Measurements from ENCODE around the gene OR5H15. TPM values are rescaled to one million over a fixed set of nuclear protein-coding genes. Genes with fewer than 3 reads are reported as not detected.
"Not testable (repeated sequence)": the region's sequence is repeated elsewhere in the genome, so short reads cannot be mapped to it uniquely, and the experiment has no call there.

The OR5H15 gene
- total RNA-seq, 1 donor from 2014 or later: not detected

GRCh38 chr3:98182196-98182595 is 15.7 kb downstream of the OR5H15 start:
- DNase-seq (no peak), ATAC-seq (ENCODE audit: low read depth) (no peak)
- ChIA-PET CTCF (no interaction called here), POLR2A (no interaction called here)
- no peak overlapping the region for H3K4me3 Mint-ChIP-seq
- H3K9me3 Mint-ChIP-seq: no peaks in the 10 kb centered on the region
- intact Hi-C loops (cut with micrococcal nuclease): no loop called here
- no peaks in the 10 kb centered on the region for H3K27me3 Mint-ChIP-seq
- no peaks in the 10 kb centered on the region for H3K36me3 Mint-ChIP-seq (ENCODE audit: low read depth)
- no peak for TF ChIP-seq CTCF (IDR thresholded peaks at IDR 0.05)
- H3K4me1 Mint-ChIP-seq: no peaks in the 10 kb centered on the region
- no peak overlapping the region for H3K27ac Mint-ChIP-seq

- TF ChIP-seq CTCF (IDR thresholded peaks at IDR 0.05): no peak
- no peak for DNase-seq
- H3K4me3 Mint-ChIP-seq: no peak overlapping the region
- no peaks in the 10 kb centered on the region for H3K36me3 Mint-ChIP-seq (ENCODE audit: low read depth)
- intact Hi-C loops (cut with micrococcal nuclease): loop anchor here (5.0 kb wide), 1 partner anchor 627 kb away; no protein-coding TSS in a partner anchor
- no peak overlapping the region for H3K27ac Mint-ChIP-seq
- CTCF ChIA-PET: no interaction called here
- POLR2A ChIA-PET: no interaction called here
- peaks cover 2% of the 10 kb centered on the region for H3K4me1 Mint-ChIP-seq
- no peak for ATAC-seq (ENCODE audit: low read depth)
- H3K9me3 Mint-ChIP-seq: no peaks in the 10 kb centered on the region
- no peaks in the 10 kb centered on the region for H3K27me3 Mint-ChIP-seq
These were observed 18.7 kb downstream of the OR5H15 start for GRCh38 chr3:98185180-98185579.

GRCh38 chr3:98188545-98188944 is 22.0 kb downstream of the OR5H15 start:
- CTCF ChIA-PET: no interaction called here
- POLR2A ChIA-PET: no interaction called here

GRCh38 chr3:98190911-98191310 is 24.4 kb downstream of the OR5H15 start:
- H3K4me3 Mint-ChIP-seq; H3K4me1 Mint-ChIP-seq; intact Hi-C loops (cut with micrococcal nuclease); ATAC-seq (ENCODE audit: low read depth); H3K27ac Mint-ChIP-seq; H3K36me3 Mint-ChIP-seq (ENCODE audit: low read depth); POLR2A ChIA-PET; H3K27me3 Mint-ChIP-seq; DNase-seq; H3K9me3 Mint-ChIP-seq; CTCF ChIA-PET: not testable (repeated sequence)

More at GRCh38 chr3:98188545-98188944, 22.0 kb downstream of the OR5H15 start:
- no peak overlapping the region for H3K27ac Mint-ChIP-seq
- TF ChIP-seq CTCF (IDR thresholded peaks at IDR 0.05): no peak
- ATAC-seq (ENCODE audit: low read depth): peak; percentile 80
- H3K4me1 Mint-ChIP-seq: peaks cover 2% of the 10 kb centered on the region
- peaks cover 3% of the 10 kb centered on the region for H3K9me3 Mint-ChIP-seq
- no peaks in the 10 kb centered on the region for H3K36me3 Mint-ChIP-seq (ENCODE audit: low read depth)
- intact Hi-C loops (cut with micrococcal nuclease): loop anchor here (5.0 kb wide), 1 partner anchor 624 kb away; no protein-coding TSS in a partner anchor
- DNase-seq: no peak
- H3K27me3 Mint-ChIP-seq: no peaks in the 10 kb centered on the region
- no peak overlapping the region for H3K4me3 Mint-ChIP-seq

- H3K27me3 Mint-ChIP-seq; H3K4me1 Mint-ChIP-seq; H3K36me3 Mint-ChIP-seq (ENCODE audit: low read depth); intact Hi-C loops (cut with micrococcal nuclease); H3K27ac Mint-ChIP-seq; ATAC-seq (ENCODE audit: low read depth); POLR2A ChIA-PET; CTCF ChIA-PET; H3K4me3 Mint-ChIP-seq; H3K9me3 Mint-ChIP-seq; DNase-seq: not testable (repeated sequence)
These were observed 29.8 kb downstream of the OR5H15 start for GRCh38 chr3:98196293-98196692.

- ChIA-PET CTCF (no interaction called here), POLR2A (no interaction called here)
- no peaks in the 10 kb centered on the region for H3K36me3 Mint-ChIP-seq (ENCODE audit: low read depth)
- ATAC-seq (ENCODE audit: low read depth) (no peak), DNase-seq (no peak)
- no peak overlapping the region for H3K27ac Mint-ChIP-seq
- H3K4me1 Mint-ChIP-seq: no peaks in the 10 kb centered on the region
- no peaks in the 10 kb centered on the region for H3K27me3 Mint-ChIP-seq
- no peak for TF ChIP-seq CTCF (IDR thresholded peaks at IDR 0.05)
- no peak overlapping the region for H3K4me3 Mint-ChIP-seq
- H3K9me3 Mint-ChIP-seq: no peaks in the 10 kb centered on the region
- intact Hi-C loops (cut with micrococcal nuclease): no loop called here
These were observed 32.5 kb downstream of the OR5H15 start for GRCh38 chr3:98199020-98199419.
